Common myeloid progenitor, CD34-positive (primary cell): ENCODE data around the gene VWA3A.
"Not testable (repeated sequence)": the region's sequence is repeated elsewhere in the genome, so short reads cannot be mapped to it uniquely, and the experiment has no call there.

Source experiments
- CTCF ChIA-PET: fragments of 350-600 bp; sonication (Branson Sonifier 250); formaldehyde crosslinking; loops from one replicate; lab custom pipeline; 2021; ENCODE audit warnings: antibody characterized with exemption; lab: Charles Lee
- POLR2A ChIA-PET: fragments of 350-600 bp; sonication (Branson Sonifier 250); formaldehyde crosslinking; loops from one replicate; lab custom pipeline; 2021; ENCODE audit warnings: antibody characterized with exemption; lab: Charles Lee
- DNase-seq, 3 donors: peaks; one replicate each; pipeline versions ENCODE4 v3.0.0 to v3.0.0-alpha.2; 2013
- H3K27ac ChIP-seq, 2 experiments: 1 replicate in 1 of 2; 2 replicates in 1 of 2; pipeline ENCODE4 v1.7.0; 2013; ENCODE audit warnings: inconsistent platforms in 2 of 2, low read length in 2 of 2, mild to moderate bottlenecking in 2 of 2, low read depth in 1 of 2, moderate library complexity in 1 of 2; ENCODE audit not compliant: severe bottlenecking in 2 of 2, insufficient read depth in 1 of 2, poor library complexity in 1 of 2
- H3K27me3 ChIP-seq, 5 experiments: replicated peaks in 2 of 5; 1 replicate in 3 of 5; 2 replicates in 2 of 5; pipeline versions ENCODE4 v1.6.1 to v1.7.0; 2013; ENCODE audit warnings: low read length in 4 of 5, mild to moderate bottlenecking in 2 of 5, moderate library complexity in 2 of 5, inconsistent platforms in 1 of 5; ENCODE audit not compliant: insufficient read depth in 5 of 5, control insufficient read depth in 4 of 5
- H3K36me3 ChIP-seq, 4 experiments: 1 replicate in 2 of 4; 2 replicates in 2 of 4; pipeline versions ENCODE4 v1.6.1 to v1.7.0; 2013; ENCODE audit warnings: low read length in 3 of 4, control low read depth in 1 of 4, mild to moderate bottlenecking in 1 of 4; ENCODE audit not compliant: control insufficient read depth in 4 of 4, insufficient read depth in 4 of 4
- H3K4me1 ChIP-seq, 4 experiments: 1 replicate in 3 of 4; 2 replicates in 1 of 4; pipeline versions ENCODE4 v1.6.1 to v1.7.1; 2013; ENCODE audit warnings: low read length in 3 of 4, mild to moderate bottlenecking in 3 of 4, control low read depth in 1 of 4, inconsistent platforms in 1 of 4, moderate library complexity in 1 of 4; ENCODE audit not compliant: control insufficient read depth in 4 of 4, insufficient read depth in 4 of 4; ENCODE audit errors: control extremely low read depth in 1 of 4
- H3K4me3 ChIP-seq, 7 experiments: 1 replicate in 4 of 7; 2 replicates in 3 of 7; pipeline versions ENCODE4 v1.5.1 to v1.7.0; 2013; ENCODE audit warnings: mild to moderate bottlenecking in 7 of 7, low read length in 6 of 7, moderate library complexity in 6 of 7, inconsistent platforms in 2 of 7, low read depth in 2 of 7, control low read depth in 1 of 7; ENCODE audit not compliant: insufficient read depth in 4 of 7, control insufficient read depth in 1 of 7; ENCODE audit errors: extremely low read depth in 1 of 7
- H3K9me3 ChIP-seq, 5 experiments: 1 replicate in 4 of 5; 2 replicates in 1 of 5; pipeline versions ENCODE4 v1.6.1 to v1.7.1; 2013; ENCODE audit warnings: low read length in 4 of 5, mild to moderate bottlenecking in 2 of 5, inconsistent platforms in 1 of 5, low read depth in 1 of 5, moderate library complexity in 1 of 5; ENCODE audit not compliant: control insufficient read depth in 4 of 5, insufficient read depth in 2 of 5; ENCODE audit errors: control extremely low read depth in 1 of 5
- WGBS: methylation state at CpG from one replicate; pipeline ENCODE4 v1.1.5; 2013; ENCODE audit not compliant: insufficient coverage; 5-methylcytosine and 5-hydroxymethylcytosine counted together

Gene VWA3A

GRCh38 chr16:22098405-22099255 is 6.3 kb downstream of the VWA3A start:
- CTCF ChIA-PET: interaction anchor here (0.6 to 2.6 kb wide), 17 partner anchors 11 to 1233 kb away, joined by 3 to 16 read pairs (median 5); no protein-coding TSS in a partner anchor
- WGBS: 52% methylated on average over 4 of the region's 8 CpGs
- H3K4me3 ChIP-seq: peak overlapping the region in 1 of 7 experiments; percentile 43
- no peaks in the 10 kb centered on the region for H3K9me3 ChIP-seq
- no peaks in the 10 kb centered on the region for H3K27me3 ChIP-seq
- H3K36me3 ChIP-seq: no peaks in the 10 kb centered on the region
- no peaks in the 10 kb centered on the region for H3K4me1 ChIP-seq
- H3K27ac ChIP-seq: no peak overlapping the region
- peak; percentile 56 to 76 (median 76) for DNase-seq
- POLR2A ChIA-PET: interaction anchor here (0.6 kb wide), 1 partner anchor 572 kb away, joined by 6 read pairs; no protein-coding TSS in a partner anchor

GRCh38 chr16:22099256-22099975 is 7.1 kb downstream of the VWA3A start:
- WGBS: 92% methylated on average over 7 of the region's 9 CpGs
- Histone ChIP-seq H3K27ac (no peak overlapping the region), H3K9me3 (no peaks in the 10 kb centered on the region), H3K4me3 (no peak overlapping the region), H3K27me3 (no peaks in the 10 kb centered on the region), H3K4me1 (no peaks in the 10 kb centered on the region), H3K36me3 (no peaks in the 10 kb centered on the region)
- DNase-seq: no peak
- POLR2A ChIA-PET: interaction anchor here (0.6 kb wide), 2 partner anchors 102 to 573 kb away, joined by 3 to 6 read pairs; no protein-coding TSS in a partner anchor
- CTCF ChIA-PET: interaction anchor here (0.6 to 2.6 kb wide), 18 partner anchors 11 to 1234 kb away, joined by 3 to 16 read pairs (median 5); no protein-coding TSS in a partner anchor

DNA sequence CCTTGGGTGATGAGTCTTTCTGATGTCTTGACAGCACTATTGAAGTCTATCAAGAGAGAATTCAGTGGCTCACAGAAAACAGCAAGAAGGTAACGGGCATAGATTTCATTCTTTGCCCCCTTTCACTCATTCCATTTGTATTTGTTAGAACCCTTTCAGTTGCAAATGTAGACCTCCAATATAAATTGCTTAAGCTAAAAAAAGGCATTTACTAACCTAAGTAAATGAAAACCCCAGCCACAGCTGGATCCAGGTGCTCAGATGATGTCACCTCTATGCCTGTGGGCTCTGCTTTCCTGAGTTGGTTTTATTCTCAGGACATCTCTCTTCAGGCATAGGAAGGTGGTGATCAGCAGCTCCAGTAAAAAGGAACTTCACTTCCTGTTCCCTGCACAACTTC is 11.1 kb downstream of the VWA3A start:
- Histone ChIP-seq H3K27me3 (no peaks in the 10 kb centered on the region), H3K36me3 (no peaks in the 10 kb centered on the region), H3K4me1 (no peaks in the 10 kb centered on the region), H3K4me3 (no peak overlapping the region), H3K9me3 (no peaks in the 10 kb centered on the region), H3K27ac (no peak overlapping the region)
- WGBS: 80% methylated on average over 1 of the region's 1 CpG
- ChIA-PET POLR2A (no interaction called here), CTCF (interaction anchor here (1.2 kb wide), 1 partner anchor 103 kb away, joined by 3 read pairs; no protein-coding TSS in a partner anchor)
- DNase-seq: no peak

DNA sequence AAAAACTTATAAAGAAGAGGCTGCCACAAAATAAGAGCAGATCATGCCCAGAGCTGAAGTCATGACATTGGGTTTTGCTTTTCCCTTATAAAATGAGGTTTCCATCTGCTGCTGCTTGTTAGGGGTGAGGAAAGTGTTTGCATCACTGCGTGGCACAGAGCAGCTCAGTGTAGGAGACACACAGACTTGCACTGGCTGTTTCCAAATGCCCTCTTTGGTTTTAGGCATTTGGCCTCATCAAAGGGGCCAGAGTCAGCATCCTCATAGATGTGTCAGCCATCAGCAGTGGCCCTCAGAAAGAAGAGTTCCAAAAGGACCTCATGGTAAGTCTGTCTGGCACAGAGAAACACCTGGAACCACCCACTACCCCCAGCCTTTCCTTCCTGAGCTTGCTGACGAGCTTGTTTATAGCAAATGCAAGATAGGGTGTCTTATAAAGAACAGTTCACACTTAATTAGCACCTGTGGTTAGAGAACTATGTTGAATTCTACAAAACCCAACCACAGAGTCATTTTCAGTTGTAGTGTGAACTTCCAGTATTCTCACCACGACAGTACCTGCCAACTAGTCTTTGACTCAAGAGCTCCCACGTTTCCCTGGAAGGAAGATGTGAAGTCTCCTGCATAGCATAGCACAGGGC is 17.0 kb downstream of the VWA3A start:
- H3K4me3 ChIP-seq: no peak overlapping the region
- H3K27me3 ChIP-seq: peaks cover 0 to 4% (median 0%) of the 10 kb centered on the region in 5 experiments
- no peaks in the 10 kb centered on the region for H3K36me3 ChIP-seq
- POLR2A ChIA-PET: no interaction called here
- H3K27ac ChIP-seq: no peak overlapping the region
- H3K4me1 ChIP-seq: no peaks in the 10 kb centered on the region
- CTCF ChIA-PET: interaction anchor here (0.9 to 2.3 kb wide), 5 partner anchors 10 to 254 kb away, joined by 3 to 9 read pairs (median 3); no protein-coding TSS in a partner anchor
- no peaks in the 10 kb centered on the region for H3K9me3 ChIP-seq
- WGBS: no CpG with 5 or more reads among the region's 4 CpGs
- DNase-seq: peak in 2 of 3 donors; percentile 24 to 50

DNA sequence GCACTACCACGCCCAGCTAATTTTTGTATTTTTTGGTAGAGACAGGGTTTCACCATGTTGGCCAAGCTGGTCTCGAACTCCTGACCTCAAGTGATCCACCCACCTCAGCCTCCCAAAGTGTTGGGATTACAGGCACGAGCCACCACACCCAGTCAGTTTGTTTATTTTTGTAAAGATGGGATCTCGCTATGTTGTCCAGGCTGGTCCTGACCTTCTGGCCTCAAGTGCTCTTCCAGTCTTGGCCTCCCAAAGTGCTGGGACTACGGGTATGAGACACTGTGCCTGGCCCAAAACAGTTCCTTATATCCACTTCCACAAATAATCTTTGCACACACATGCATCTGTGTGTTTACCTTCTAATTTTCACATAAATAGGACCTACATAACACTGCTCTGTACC is 19.3 kb downstream of the VWA3A start:
- H3K4me3 ChIP-seq, H3K36me3 ChIP-seq, POLR2A ChIA-PET, H3K27me3 ChIP-seq, H3K9me3 ChIP-seq, CTCF ChIA-PET, H3K4me1 ChIP-seq, H3K27ac ChIP-seq, DNase-seq: not testable (repeated sequence)
- 100% methylated on average over 4 of the region's 5 CpGs for WGBS

DNA sequence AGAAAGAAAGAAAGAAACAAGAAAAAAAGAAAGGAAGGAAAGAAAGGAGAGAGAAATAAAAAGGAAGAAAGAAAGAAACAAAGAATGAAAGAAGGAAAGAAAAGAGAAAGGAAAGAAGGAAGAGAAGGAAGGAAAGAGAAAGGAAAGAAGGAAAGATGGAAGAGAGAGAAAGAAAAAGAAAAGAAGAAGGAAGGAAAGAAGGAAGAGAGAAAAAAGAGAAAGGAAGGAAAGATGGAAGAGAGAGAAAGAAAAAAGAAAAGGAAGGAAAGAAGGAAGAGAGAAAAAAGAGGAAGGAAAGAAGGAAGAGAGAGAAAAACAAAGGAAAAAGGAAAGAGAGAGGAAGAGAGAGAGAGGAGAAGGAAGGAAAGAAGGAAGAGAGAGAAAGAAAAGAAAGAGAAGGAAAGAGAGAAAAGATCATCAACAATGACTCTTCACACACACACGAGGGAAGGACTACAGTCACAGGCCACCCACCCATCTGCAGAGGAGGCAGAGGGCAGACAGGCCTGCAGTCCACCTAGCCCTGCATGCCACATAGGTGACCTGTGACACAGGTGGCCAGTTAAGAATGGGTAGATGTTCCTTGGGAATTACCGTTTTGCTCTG is 23.9 kb downstream of the VWA3A start:
- no peak overlapping the region for H3K4me3 ChIP-seq
- H3K9me3 ChIP-seq: no peaks in the 10 kb centered on the region
- no peak overlapping the region for H3K27ac ChIP-seq
- whole genome bisulfite sequencing: 90% methylated on average over 2 of the region's 2 CpGs
- no peak for DNase-seq
- ChIA-PET CTCF (no interaction called here), POLR2A (no interaction called here)
- no peaks in the 10 kb centered on the region for H3K27me3 ChIP-seq
- H3K36me3 ChIP-seq: no peaks in the 10 kb centered on the region
- no peaks in the 10 kb centered on the region for H3K4me1 ChIP-seq
